ENCODE results near the gene IFNB1. TPM values are rescaled to one million over a fixed set of nuclear protein-coding genes. Genes with fewer than 3 reads are reported as not detected.

Gene IFNB1
- total RNA-seq, 6 experiments from 2014 or later = not detected

DNA sequence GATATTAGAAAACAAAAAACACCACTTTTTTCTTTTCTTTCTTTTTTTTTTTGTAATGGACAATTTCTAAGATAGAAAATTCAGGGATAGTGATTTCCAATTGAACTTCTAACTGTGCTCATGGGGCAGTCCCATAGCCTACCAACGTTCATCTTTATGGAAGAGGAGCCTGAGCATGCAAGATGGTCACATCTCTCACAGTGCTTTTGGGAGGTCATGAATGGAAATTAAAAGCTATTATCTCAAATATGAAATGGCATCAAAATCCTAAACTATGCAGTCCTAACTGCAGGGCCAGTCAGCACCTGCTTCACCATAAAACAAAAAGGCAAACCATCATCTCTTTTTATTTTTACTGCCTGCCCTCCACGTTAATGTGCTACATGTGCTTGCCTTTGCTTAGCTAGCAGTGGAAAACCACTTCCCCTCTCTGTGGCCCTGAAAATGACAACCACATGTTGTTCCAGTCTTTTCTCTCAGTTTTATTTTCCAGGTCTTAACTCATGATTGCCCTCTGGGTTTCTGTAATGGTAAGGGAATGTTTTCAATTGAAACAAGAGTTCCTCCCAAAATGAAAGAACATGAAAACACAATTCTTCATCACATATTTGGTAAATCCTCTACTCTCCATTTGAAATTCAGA is 16.7 kb downstream of the IFNB1 start:
- peak in 1 of 4 donors; percentile 16 for ATAC-seq

DNA sequence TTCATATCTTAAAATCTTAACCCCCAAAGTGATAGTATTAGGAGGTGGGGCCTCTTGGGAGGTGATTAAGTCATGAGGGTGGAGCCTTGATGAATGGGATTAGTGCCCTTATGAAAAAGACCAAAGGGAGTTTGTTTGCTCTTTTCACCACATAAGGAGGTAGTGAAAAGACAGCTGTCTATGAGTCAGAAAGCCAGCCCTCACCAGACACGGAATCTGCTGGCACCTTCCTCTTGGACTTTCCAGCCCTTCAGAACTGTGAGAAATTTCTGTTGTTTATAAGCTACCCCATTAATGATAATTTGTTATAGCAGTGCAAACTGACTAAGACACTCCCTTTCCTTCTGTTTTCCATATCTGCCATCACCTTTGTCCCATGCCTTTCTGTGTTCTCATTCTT is 20.8 kb downstream of the IFNB1 start:
- 38% methylated on average over 1 of the region's 1 CpG for WGBS (ENCODE audit: insufficient coverage, low coverage, low lambda C conversion rate, missing lambda C conversion rate)
- H3K36me3 ChIP-seq = no peaks in the 10 kb centered on the region

More for the DNA sequence above, 16.7 kb downstream of the IFNB1 start:
- WGBS (ENCODE audit: insufficient coverage, low coverage, low lambda C conversion rate, missing lambda C conversion rate) = 47% methylated on average over 2 of the region's 2 CpGs
- TF ChIP-seq, protein P1, sequence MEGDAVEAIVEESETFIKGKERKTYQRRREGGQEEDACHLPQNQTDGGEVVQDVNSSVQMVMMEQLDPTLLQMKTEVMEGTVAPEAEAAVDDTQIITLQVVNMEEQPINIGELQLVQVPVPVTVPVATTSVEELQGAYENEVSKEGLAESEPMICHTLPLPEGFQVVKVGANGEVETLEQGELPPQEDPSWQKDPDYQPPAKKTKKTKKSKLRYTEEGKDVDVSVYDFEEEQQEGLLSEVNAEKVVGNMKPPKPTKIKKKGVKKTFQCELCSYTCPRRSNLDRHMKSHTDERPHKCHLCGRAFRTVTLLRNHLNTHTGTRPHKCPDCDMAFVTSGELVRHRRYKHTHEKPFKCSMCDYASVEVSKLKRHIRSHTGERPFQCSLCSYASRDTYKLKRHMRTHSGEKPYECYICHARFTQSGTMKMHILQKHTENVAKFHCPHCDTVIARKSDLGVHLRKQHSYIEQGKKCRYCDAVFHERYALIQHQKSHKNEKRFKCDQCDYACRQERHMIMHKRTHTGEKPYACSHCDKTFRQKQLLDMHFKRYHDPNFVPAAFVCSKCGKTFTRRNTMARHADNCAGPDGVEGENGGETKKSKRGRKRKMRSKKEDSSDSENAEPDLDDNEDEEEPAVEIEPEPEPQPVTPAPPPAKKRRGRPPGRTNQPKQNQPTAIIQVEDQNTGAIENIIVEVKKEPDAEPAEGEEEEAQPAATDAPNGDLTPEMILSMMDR (IDR thresholded peaks at IDR 0.05) = no peak
- no peak for TF ChIP-seq POLR2A (IDR thresholded peaks at IDR 0.05)
- H3K4me3 ChIP-seq = no peak overlapping the region
- H3K27me3 ChIP-seq = no peaks in the 10 kb centered on the region
- intact Hi-C loops (cut with DNase I) = no loop called here
- no peak overlapping the region for H3K27ac ChIP-seq
- DNase-seq = no peak
- no peaks in the 10 kb centered on the region for H3K4me1 ChIP-seq
- H3K36me3 ChIP-seq = no peaks in the 10 kb centered on the region
- H3K9me3 ChIP-seq = no peaks in the 10 kb centered on the region

DNA sequence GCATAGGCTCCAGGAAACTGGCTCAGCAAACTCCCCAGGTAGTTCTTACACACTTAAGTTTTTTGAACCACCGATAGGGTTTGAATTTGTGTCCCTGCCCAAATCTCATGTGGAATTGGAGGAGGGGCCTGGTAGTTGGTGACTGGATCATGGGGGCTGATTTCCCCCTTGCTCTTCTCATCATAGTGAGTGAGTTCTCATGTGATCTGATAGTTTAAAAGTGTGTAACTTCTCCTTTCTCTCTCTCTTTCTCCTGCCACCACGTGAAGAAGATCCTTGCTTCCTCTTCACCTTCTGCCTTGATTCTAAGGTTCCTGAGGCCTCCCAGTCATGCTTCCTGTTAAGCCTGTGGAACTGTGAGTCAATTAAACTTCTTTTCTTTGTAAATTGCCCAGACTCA is 23.9 kb downstream of the IFNB1 start:
- Histone ChIP-seq H3K9me3 (no peaks in the 10 kb centered on the region), H3K36me3 (no peaks in the 10 kb centered on the region), H3K27me3 (no peaks in the 10 kb centered on the region), H3K4me1 (no peaks in the 10 kb centered on the region), H3K27ac (no peak overlapping the region), H3K4me3 (no peak overlapping the region)
- ATAC-seq (no peak), DNase-seq (no peak)
- TF ChIP-seq POLR2A (IDR thresholded peaks at IDR 0.05) = no peak
- TF ChIP-seq, protein P1 (IDR thresholded peaks at IDR 0.05) = no peak
- WGBS (ENCODE audit: insufficient coverage, low coverage, low lambda C conversion rate, missing lambda C conversion rate) = 43% methylated on average over 2 of the region's 2 CpGs
- intact Hi-C loops (cut with DNase I) = no loop called here

More for the DNA sequence above, 20.8 kb downstream of the IFNB1 start:
- Histone ChIP-seq H3K27me3 (no peaks in the 10 kb centered on the region), H3K9me3 (no peaks in the 10 kb centered on the region), H3K27ac (no peak overlapping the region), H3K4me1 (no peaks in the 10 kb centered on the region), H3K4me3 (no peak overlapping the region)
- DNase-seq (no peak), ATAC-seq (no peak)
- no peak for TF ChIP-seq POLR2A (IDR thresholded peaks at IDR 0.05)
- TF ChIP-seq, protein P1 (IDR thresholded peaks at IDR 0.05) = no peak
- intact Hi-C loops (cut with DNase I) = no loop called here

DNA sequence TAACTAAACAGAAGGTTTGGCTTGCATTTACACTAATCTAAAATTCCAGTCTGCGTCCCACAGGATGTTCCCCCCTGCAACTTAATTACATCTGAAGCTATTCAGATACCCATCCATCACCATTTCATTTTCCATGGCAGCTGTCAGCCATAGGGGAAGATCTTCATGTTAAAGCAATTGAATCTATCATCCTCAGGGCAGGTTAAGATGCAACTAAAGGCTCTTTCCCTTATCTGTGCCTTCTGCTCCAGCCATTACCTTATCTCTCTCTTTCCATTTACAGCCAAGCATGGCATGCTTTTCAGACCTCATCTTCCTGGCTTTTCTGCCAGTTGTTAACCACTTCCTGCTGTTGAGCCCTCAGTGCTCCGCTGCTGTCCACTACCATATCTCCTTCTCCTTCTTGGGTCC is 30.5 kb downstream of the IFNB1 start:
- intact Hi-C loops (cut with DNase I) = no loop called here

More for the DNA sequence above, 30.5 kb downstream of the IFNB1 start:
- DNase-seq (no peak), ATAC-seq (no peak)
- no peaks in the 10 kb centered on the region for H3K36me3 ChIP-seq
- no peaks in the 10 kb centered on the region for H3K9me3 ChIP-seq
- 43% methylated on average over 2 of the region's 2 CpGs for WGBS (ENCODE audit: insufficient coverage, low coverage, low lambda C conversion rate, missing lambda C conversion rate)
- H3K27ac ChIP-seq = no peak overlapping the region
- H3K27me3 ChIP-seq = no peaks in the 10 kb centered on the region
- no peak overlapping the region for H3K4me3 ChIP-seq
- H3K4me1 ChIP-seq = no peaks in the 10 kb centered on the region
- TF ChIP-seq, protein P1 (IDR thresholded peaks at IDR 0.05) = no peak
- TF ChIP-seq POLR2A (IDR thresholded peaks at IDR 0.05) = no peak

Data from right lobe of liver (tissue), 6 donors.